ENCODE measurements around the gene EXD3. TPM values are rescaled to one million over a fixed set of nuclear protein-coding genes. Genes with fewer than 3 reads are reported as not detected.
A peak's percentile ranks its signal among the peaks of the same experiment; 100 is the strongest.

The EXD3 gene
- total and polyA plus RNA-seq, 9 of the 15 experiments (the other 6 are each of a cell fraction or from before 2014, with no cell fraction given): 0.29 to 12.5 (median 3.9) TPM

DNA sequence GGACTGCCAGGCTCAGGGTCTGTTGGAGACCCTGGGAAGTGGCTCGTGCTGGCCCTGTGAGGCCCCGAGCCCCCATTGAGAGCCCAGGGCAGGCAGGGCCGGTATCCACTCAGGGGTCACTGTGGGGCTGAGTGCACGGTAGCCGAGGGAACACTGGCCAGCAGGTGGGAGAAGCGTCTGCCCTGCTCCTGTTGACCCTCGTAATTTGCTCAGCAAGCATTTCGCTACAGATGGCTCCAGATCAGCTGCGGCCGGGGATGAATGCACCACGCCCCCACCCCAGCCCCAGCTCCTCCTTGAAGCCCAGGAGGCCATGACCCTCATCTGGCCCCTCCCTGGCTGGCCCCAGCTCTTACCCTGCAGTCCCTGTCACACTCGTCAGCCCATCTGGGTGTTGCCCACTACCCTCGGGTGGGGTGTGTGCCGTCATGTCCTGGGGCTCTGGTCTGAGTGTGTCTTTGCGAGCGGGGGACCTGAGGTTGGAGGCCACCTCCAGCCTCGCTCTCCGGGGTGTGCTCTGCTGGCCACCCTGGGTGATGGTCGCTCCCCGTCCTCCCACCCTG, 114.8 kb downstream of the EXD3 start:
- Histone ChIP-seq H3K9me3 (replicated peaks; ENCODE audit: control insufficient read depth, insufficient read depth, low read depth, low read length) (no peaks in the 10 kb centered on the region), H2AFZ (ENCODE audit: low read depth, low read length) (no peak overlapping the region), H3K4me3 (no peak overlapping the region), H3K27ac (ENCODE audit: extremely low read depth, low read depth, low read length) (no peak overlapping the region), H3K27me3 (ENCODE audit: control insufficient read depth in 2 of 2, insufficient read depth in 2 of 2, low read length in 2 of 2) (no peaks in the 10 kb centered on the region), H3K9ac (ENCODE audit: insufficient read depth in 1 of 2, low read depth in 2 of 2, low read length in 2 of 2) (peak overlapping the region in 1 of 2 experiments; percentile 4; a peak in 1 of 4 replicates), H4K20me1 (replicated peaks; ENCODE audit: control insufficient read depth, insufficient read depth, low read length) (peaks cover 8% of the 10 kb centered on the region; the same call in 1 of the 2 replicates), H3K36me3 (ENCODE audit: control insufficient read depth, insufficient read depth, low read length) (no peaks in the 10 kb centered on the region), H3K4me2 (ENCODE audit: insufficient read depth, low read length) (peak overlapping the region; percentile 3; the same call in 1 of the 2 replicates), H3K4me1 (replicated peaks in 1 of 2; ENCODE audit: control insufficient read depth in 2 of 2, insufficient read depth in 2 of 2, low read length in 2 of 2) (peaks cover 20 to 96% of the 10 kb centered on the region in 2 experiments), H3K79me2 (ENCODE audit: control insufficient read depth, insufficient read depth, low read length) (no peaks in the 10 kb centered on the region), H3K9me1 (ENCODE audit: control insufficient read depth, insufficient read depth, low read length) (peaks cover 7% of the 10 kb centered on the region)
- DNase-seq (ENCODE audit: extremely low read depth in 1 of 4, low spot score in 3 of 4): peak; percentile 61 to 74 (median 72)
- POLR2A ChIA-PET: interaction anchor here (0.6 to 0.7 kb wide), 4 partner anchors 9 to 125 kb away, joined by 3 to 5 read pairs (median 4); no protein-coding TSS in a partner anchor
- in situ Hi-C loops (cut with MboI): no loop called here
- CTCF ChIA-PET (ENCODE audit: low intra/inter-chr PET ratio): no interaction called here
- BruUV-seq (replicated peaks): no TSS peak
- intact Hi-C loops (cut with micrococcal nuclease): loop anchor here (10.0 kb wide), 1 partner anchor 117 kb away; the partner anchor contains the start of genes EXD3 and NOXA1
- peak; percentile 52 for ATAC-seq
- WGBS (ENCODE audit: insufficient coverage, low coverage, missing lambda C conversion rate): 17% methylated on average over 14 of the region's 20 CpGs
- FAIRE-seq: no peak
- TF ChIP-seq ESRRB (CRISPR knock-in tag; IDR thresholded peaks at IDR 0.05; ENCODE audit: borderline replicate concordance): no peak
- TF ChIP-seq MAZ (CRISPR knock-in tag; conservative IDR thresholded peaks at IDR 0.05 in 1 of 2, IDR thresholded peaks at IDR 0.05 in 1 of 2): 0 out of 4 replicates have a peak, but pooled peaks of 1 of the 2 experiments have one; percentile 32
- TF ChIP-seq FOS (IDR thresholded peaks at IDR 0.05; ENCODE audit: extremely low read depth, insufficient read length): no peak
- TF ChIP-seq, protein P1, sequence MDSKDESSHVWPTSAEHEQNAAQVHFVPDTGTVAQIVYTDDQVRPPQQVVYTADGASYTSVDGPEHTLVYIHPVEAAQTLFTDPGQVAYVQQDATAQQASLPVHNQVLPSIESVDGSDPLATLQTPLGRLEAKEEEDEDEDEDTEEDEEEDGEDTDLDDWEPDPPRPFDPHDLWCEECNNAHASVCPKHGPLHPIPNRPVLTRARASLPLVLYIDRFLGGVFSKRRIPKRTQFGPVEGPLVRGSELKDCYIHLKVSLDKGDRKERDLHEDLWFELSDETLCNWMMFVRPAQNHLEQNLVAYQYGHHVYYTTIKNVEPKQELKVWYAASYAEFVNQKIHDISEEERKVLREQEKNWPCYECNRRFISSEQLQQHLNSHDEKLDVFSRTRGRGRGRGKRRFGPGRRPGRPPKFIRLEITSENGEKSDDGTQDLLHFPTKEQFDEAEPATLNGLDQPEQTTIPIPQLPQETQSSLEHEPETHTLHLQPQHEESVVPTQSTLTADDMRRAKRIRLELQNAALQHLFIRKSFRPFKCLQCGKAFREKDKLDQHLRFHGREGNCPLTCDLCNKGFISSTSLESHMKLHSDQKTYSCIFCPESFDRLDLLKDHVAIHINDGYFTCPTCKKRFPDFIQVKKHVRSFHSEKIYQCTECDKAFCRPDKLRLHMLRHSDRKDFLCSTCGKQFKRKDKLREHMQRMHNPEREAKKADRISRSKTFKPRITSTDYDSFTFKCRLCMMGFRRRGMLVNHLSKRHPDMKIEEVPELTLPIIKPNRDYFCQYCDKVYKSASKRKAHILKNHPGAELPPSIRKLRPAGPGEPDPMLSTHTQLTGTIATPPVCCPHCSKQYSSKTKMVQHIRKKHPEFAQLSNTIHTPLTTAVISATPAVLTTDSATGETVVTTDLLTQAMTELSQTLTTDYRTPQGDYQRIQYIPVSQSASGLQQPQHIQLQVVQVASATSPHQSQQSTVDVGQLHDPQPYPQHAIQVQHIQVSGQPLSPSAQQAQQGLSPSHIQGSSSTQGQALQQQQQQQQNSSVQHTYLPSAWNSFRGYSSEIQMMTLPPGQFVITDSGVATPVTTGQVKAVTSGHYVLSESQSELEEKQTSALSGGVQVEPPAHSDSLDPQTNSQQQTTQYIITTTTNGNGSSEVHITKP (IDR thresholded peaks at IDR 0.05; ENCODE audit: partially characterized antibody): peak; percentile 52
- no peak for TF ChIP-seq SIN3B (IDR thresholded peaks at IDR 0.05; ENCODE audit: low read depth)
- TF ChIP-seq, protein P2, sequence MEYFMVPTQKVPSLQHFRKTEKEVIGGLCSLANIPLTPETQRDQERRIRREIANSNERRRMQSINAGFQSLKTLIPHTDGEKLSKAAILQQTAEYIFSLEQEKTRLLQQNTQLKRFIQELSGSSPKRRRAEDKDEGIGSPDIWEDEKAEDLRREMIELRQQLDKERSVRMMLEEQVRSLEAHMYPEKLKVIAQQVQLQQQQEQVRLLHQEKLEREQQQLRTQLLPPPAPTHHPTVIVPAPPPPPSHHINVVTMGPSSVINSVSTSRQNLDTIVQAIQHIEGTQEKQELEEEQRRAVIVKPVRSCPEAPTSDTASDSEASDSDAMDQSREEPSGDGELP (CRISPR knock-in tag; IDR thresholded peaks at IDR 0.05; ENCODE audit: borderline replicate concordance): peak; percentile 82
- TF ChIP-seq, protein P3, sequence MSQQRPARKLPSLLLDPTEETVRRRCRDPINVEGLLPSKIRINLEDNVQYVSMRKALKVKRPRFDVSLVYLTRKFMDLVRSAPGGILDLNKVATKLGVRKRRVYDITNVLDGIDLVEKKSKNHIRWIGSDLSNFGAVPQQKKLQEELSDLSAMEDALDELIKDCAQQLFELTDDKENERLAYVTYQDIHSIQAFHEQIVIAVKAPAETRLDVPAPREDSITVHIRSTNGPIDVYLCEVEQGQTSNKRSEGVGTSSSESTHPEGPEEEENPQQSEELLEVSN (IDR thresholded peaks at IDR 0.05; ENCODE audit: borderline replicate concordance in 1 of 2, extremely low read depth in 1 of 2, insufficient read depth in 1 of 2, insufficient read length in 1 of 2, low read depth in 1 of 2, low read length in 1 of 2, poor library complexity in 1 of 2, severe bottlenecking in 1 of 2): no peak
- no peak for TF ChIP-seq ZNF561 (CRISPR knock-in tag; conservative IDR thresholded peaks at IDR 0.05)
- peak; percentile 34; the same call in 1 of the 2 replicates for TF ChIP-seq C11orf30 (IDR thresholded peaks at IDR 0.05; ENCODE audit: low read depth)
- no peak for TF ChIP-seq SREBF2 (CRISPR knock-in tag; IDR thresholded peaks at IDR 0.05)
- TF ChIP-seq DMBX1 (CRISPR knock-in tag; IDR thresholded peaks at IDR 0.05; ENCODE audit: borderline replicate concordance): no peak
- peak; percentile 48 for TF ChIP-seq ZNF316 (IDR thresholded peaks at IDR 0.05)
- peak; percentile 24; the same call in 1 of the 2 replicates for TF ChIP-seq ZBTB7A (IDR thresholded peaks at IDR 0.05; ENCODE audit: borderline replicate concordance, control insufficient read depth, low read depth, low read length)
